HCT116 (cell line): Measurements from ENCODE around the gene ERMAP. TPM values are rescaled to one million over a fixed set of nuclear protein-coding genes. Genes with fewer than 3 reads are reported as not detected.

Experiments used
- ATAC-seq: fragments of 200-7000 bp; cut with Tn5 transposase; 2 replicates; pipeline ENCODE4 v1.9.1; 2020; ENCODE audit warnings: mild to moderate bottlenecking, moderate library complexity
- BruUV-seq: library from RNA; stranded (reverse); fragments of 400-500 nt; replicated peaks from 2 replicates; lab custom pipeline; 2021; lab: Mats Ljungman, UMichigan
- CTCF ChIA-PET: fragments of 300-600 bp; sonication (Branson Sonifier 250); formaldehyde crosslinking; loops from one replicate; lab custom pipeline; 2021; ENCODE audit warnings: antibody characterized with exemption; lab: Charles Lee
- POLR2A ChIA-PET: fragments of 300-600, 350-600 bp; sonication (Branson Sonifier 250); formaldehyde crosslinking; loops from one replicate; lab custom pipeline; 2021; ENCODE audit warnings: antibody characterized with exemption; lab: Charles Lee
- RAD21 ChIA-PET, 2 experiments: fragments of 300-600 bp; sonication (Branson Sonifier 250); formaldehyde crosslinking; loops; one replicate each; lab custom pipeline; 2023; ENCODE audit warnings: low total read pairs in 2 of 2; ENCODE audit not compliant: uncharacterized antibody in 2 of 2, unreplicated experiment in 2 of 2, low non-redundant PET in 1 of 2; lab: Charles Lee
- DNase-seq: peaks from one replicate; pipeline ENCODE4 v3.0.0-alpha.2; 2010; ENCODE audit warnings: low read depth, low spot score
- H2AFZ ChIP-seq: fragments of 200-600 bp; shearing (Covaris generic), sonication (generic); 2 replicates; pipeline ENCODE4 v1.6.1; 2017; ENCODE audit warnings: low read depth, mixed run types, mixed read lengths, antibody characterized with exemption, low read length; ENCODE audit not compliant: poor library complexity, severe bottlenecking
- H3K27ac ChIP-seq: 2 replicates; pipeline ENCODE4 v1.5.1; 2012; ENCODE audit warnings: low read depth, low read length
- H3K27me3 ChIP-seq: fragments of 200-600 bp; sonication (generic); 2 replicates; pipeline ENCODE4 v1.6.1; 2016; ENCODE audit warnings: mixed run types, low read length, mixed read lengths; ENCODE audit not compliant: insufficient read depth
- H3K36me3 ChIP-seq, 2 experiments: fragments of 200-500 bp in 1 of 2; fragments of 200-600 bp in 1 of 2; sonication (Bioruptor generic) in 1 of 2; sonication (generic) in 1 of 2; 2 replicates each; pipeline versions ENCODE4 v1.5.1 to v1.6.1; 2014 to 2016; ENCODE audit warnings: low read length in 2 of 2, inconsistent platforms in 1 of 2, mixed read lengths in 1 of 2, mixed run types in 1 of 2; ENCODE audit not compliant: insufficient read depth in 2 of 2, control insufficient read depth in 1 of 2
- H3K4me1 ChIP-seq, 2 experiments: fragments of 200-600 bp in 1 of 2; sonication (generic) in 1 of 2; 2 replicates each; pipeline versions ENCODE4 v1.5.1 to v1.6.1; 2012 to 2017; ENCODE audit warnings: low read length in 2 of 2, inconsistent platforms in 1 of 2, mild to moderate bottlenecking in 1 of 2, mixed read lengths in 1 of 2, mixed run types in 1 of 2, moderate library complexity in 1 of 2; ENCODE audit not compliant: insufficient read depth in 2 of 2, control insufficient read depth in 1 of 2
- H3K4me2 ChIP-seq: fragments of 200-600 bp; sonication (generic); 2 replicates; pipeline ENCODE4 v1.6.1; 2017; ENCODE audit warnings: mixed run types, low read length, mixed read lengths
- H3K4me3 ChIP-seq, 2 experiments: fragments of 200-600 bp in 1 of 2; sonication (generic) in 1 of 2; replicated peaks in 1 of 2; 2 replicates each; pipeline ENCODE4 v1.5.1; 2011 to 2016; ENCODE audit warnings: low read length in 2 of 2, control low read depth in 1 of 2, low read depth in 1 of 2, mild to moderate bottlenecking in 1 of 2, mixed read lengths in 1 of 2, mixed run types in 1 of 2
- H3K79me2 ChIP-seq: fragments of 200-600 bp; sonication (generic); 2 replicates; pipeline ENCODE4 v1.6.1; 2017; ENCODE audit warnings: mild to moderate bottlenecking, mixed run types, low read length, moderate library complexity, mixed read lengths; ENCODE audit not compliant: insufficient read depth
- H3K9ac ChIP-seq: fragments of 200-600 bp; sonication (generic); 2 replicates; pipeline ENCODE4 v1.6.1; 2016; ENCODE audit warnings: low read length, mixed read lengths
- H3K9me2 ChIP-seq: fragments of 200-600 bp; sonication (generic), shearing (Covaris generic); 2 replicates; pipeline ENCODE4 v1.6.1; 2017; ENCODE audit warnings: mixed run types, mild to moderate bottlenecking, moderate library complexity; ENCODE audit not compliant: insufficient read depth
- H3K9me3 ChIP-seq, 2 experiments: fragments of 200-500 bp in 1 of 2; fragments of 200-600 bp in 1 of 2; sonication (Bioruptor generic) in 1 of 2; sonication (generic) in 1 of 2; 2 replicates each; pipeline ENCODE4 v1.6.1; 2014 to 2017; ENCODE audit warnings: low read length in 2 of 2, mixed read lengths in 2 of 2, inconsistent platforms in 1 of 2, low read depth in 1 of 2, mild to moderate bottlenecking in 1 of 2, mixed run types in 1 of 2, moderate library complexity in 1 of 2; ENCODE audit not compliant: control insufficient read depth in 1 of 2, insufficient read depth in 1 of 2
- H4K20me1 ChIP-seq: fragments of 200-600 bp; sonication (generic), shearing (Covaris generic); 2 replicates; pipeline ENCODE4 v1.6.1; 2017; ENCODE audit warnings: mixed run types, mild to moderate bottlenecking, moderate library complexity; ENCODE audit not compliant: insufficient read depth
- CTCF ChIP-seq, 3 experiments: fragments of 200-600 bp in 1 of 3; sonication (generic) in 1 of 3; IDR thresholded peaks in 2 of 3; conservative IDR thresholded peaks in 1 of 3; 2 replicates each; pipeline ENCODE4 v1.5.1; 2012 to 2017; ENCODE audit warnings: low read depth in 2 of 3, low read length in 2 of 3, antibody characterized with exemption in 1 of 3, borderline replicate concordance in 1 of 3, control low read depth in 1 of 3, mild to moderate bottlenecking in 1 of 3, mixed read lengths in 1 of 3, mixed run types in 1 of 3, moderate library complexity in 1 of 3; ENCODE audit not compliant: insufficient read depth in 1 of 3
- EGR1 ChIP-seq: IDR thresholded peaks from 2 replicates; pipeline ENCODE4 v1.6.1; 2012; ENCODE audit warnings: low read depth
- ELF1 ChIP-seq: IDR thresholded peaks from 2 replicates; pipeline ENCODE4 v1.6.1; 2012; ENCODE audit warnings: low read depth, borderline replicate concordance
- EZH2phosphoT487 ChIP-seq: fragments of 200-600 bp; IDR thresholded peaks from 2 replicates; pipeline ENCODE4 v1.6.1; 2018; ENCODE audit warnings: antibody characterized with exemption, borderline replicate concordance
- JUND ChIP-seq: IDR thresholded peaks from 2 replicates; pipeline ENCODE4 v1.6.1; 2012
- MAX ChIP-seq: IDR thresholded peaks from 2 replicates; pipeline ENCODE4 v1.6.1; 2012
- POLR2A ChIP-seq: IDR thresholded peaks from 2 replicates; pipeline ENCODE4 v1.7.0; 2011; ENCODE audit warnings: borderline replicate concordance; ENCODE audit not compliant: insufficient read depth, insufficient read length; ENCODE audit errors: extremely low read depth
- POLR2AphosphoS5 ChIP-seq: IDR thresholded peaks from 2 replicates; pipeline ENCODE4 v1.6.1; 2011; ENCODE audit warnings: mild to moderate bottlenecking, low read depth, low read length, moderate library complexity
- SP1 ChIP-seq: IDR thresholded peaks from 2 replicates; pipeline ENCODE4 v1.6.1; 2012; ENCODE audit warnings: low read depth
- TCF7L2 ChIP-seq: IDR thresholded peaks from 2 replicates; pipeline ENCODE4 v1.7.0; 2011; ENCODE audit warnings: borderline replicate concordance, inconsistent platforms; ENCODE audit not compliant: insufficient read depth, insufficient read length; ENCODE audit errors: extremely low read depth
- YY1 ChIP-seq: IDR thresholded peaks from 2 replicates; pipeline ENCODE4 v1.6.1; 2011; ENCODE audit warnings: low read length, low read depth, moderate library complexity, mild to moderate bottlenecking; ENCODE audit not compliant: insufficient replicate concordance; ENCODE audit errors: extremely low read depth
- ZBTB33 ChIP-seq: IDR thresholded peaks from 2 replicates; pipeline ENCODE4 v1.6.1; 2011; ENCODE audit warnings: mild to moderate bottlenecking, low read length, moderate library complexity; ENCODE audit not compliant: insufficient replicate concordance; ENCODE audit errors: extremely low read depth
- ZFX ChIP-seq: fragments of 450-650 bp; IDR thresholded peaks from 2 replicates; pipeline ENCODE4 v1.6.1; 2017
- intact Hi-C: fragments of 100-400 bp; cut with micrococcal nuclease; formaldehyde crosslinking; loops from 2 replicates; pipeline ENCODE4 v1.10.0; 2022
- total RNA-seq: library from RNA; stranded (reverse); gene quantifications from one replicate; pipeline ENCODE4 v1.2.1, GENCODE V29; 2021; ENCODE audit not compliant: unreplicated experiment

ERMAP gene
- total RNA-seq, 1 experiment from 2014 or later = 5.4 TPM

GRCh38 chr1:42886800-42887199 lies 69.9 kb downstream of the ERMAP start:
- Histone ChIP-seq H3K9me2 (no peaks in the 10 kb centered on the region), H3K9ac (no peak overlapping the region), H3K27ac (no peak overlapping the region), H3K79me2 (no peaks in the 10 kb centered on the region), H3K9me3 (no peaks in the 10 kb centered on the region), H3K36me3 (no peaks in the 10 kb centered on the region), H3K4me2 (no peak overlapping the region), H3K27me3 (no peaks in the 10 kb centered on the region), H2AFZ (no peak overlapping the region), H4K20me1 (no peaks in the 10 kb centered on the region), H3K4me1 (no peaks in the 10 kb centered on the region), H3K4me3 (no peak overlapping the region)
- intact Hi-C loops = no loop called here
- TF ChIP-seq YY1 (no peak), MAX (no peak), EGR1 (no peak), TCF7L2 (no peak), JUND (no peak), EZH2phosphoT487 (no peak), SP1 (no peak), CTCF (IDR thresholded peaks at IDR 0.05 in 2 of 3, conservative IDR thresholded peaks at IDR 0.05 in 1 of 3; ENCODE audit: borderline replicate concordance in 1 of 3, insufficient read depth in 1 of 3, low read depth in 2 of 3, low read length in 2 of 3) (no peak), POLR2AphosphoS5 (no peak), ZFX (no peak), ZBTB33 (no peak), ELF1 (no peak), POLR2A (no peak)
- ChIA-PET POLR2A (no interaction called here), CTCF (no interaction called here), RAD21 (no interaction called here)
- ATAC-seq = no peak
- BruUV-seq = no TSS peak
- DNase-seq = no peak
